Liver (tissue), 9 donors: ENCODE measurements around the gene TRMT61B. TPM values are rescaled to one million over a fixed set of nuclear protein-coding genes. Genes with fewer than 3 reads are reported as not detected.

ENCODE experiments used
- DNase-seq: peaks from one replicate; pipeline ENCODE4 v3.0.0-alpha.2; 2017; ENCODE audit warnings: low spot score
- H3K27ac ChIP-seq, 2 donors: one replicate each; pipeline ENCODE4 v1.7.0; 2013; ENCODE audit warnings: inconsistent platforms in 2 of 2, low read length in 2 of 2, control low read depth in 1 of 2, low read depth in 1 of 2, mild to moderate bottlenecking in 1 of 2
- H3K27me3 ChIP-seq, 4 donors: one replicate each; pipeline versions ENCODE4 v1.6.1 to v1.7.0; 2013; ENCODE audit warnings: low read length in 3 of 4, inconsistent platforms in 1 of 4, mild to moderate bottlenecking in 1 of 4, moderate library complexity in 1 of 4; ENCODE audit not compliant: control insufficient read depth in 4 of 4, insufficient read depth in 4 of 4
- H3K36me3 ChIP-seq, 4 donors: one replicate each; pipeline versions ENCODE4 v1.6.1 to v1.7.0; 2013; ENCODE audit warnings: low read length in 3 of 4, mild to moderate bottlenecking in 3 of 4, low read depth in 1 of 4, moderate library complexity in 1 of 4; ENCODE audit not compliant: control insufficient read depth in 4 of 4, insufficient read depth in 3 of 4
- H3K4me1 ChIP-seq, 4 donors: one replicate each; pipeline versions ENCODE4 v1.6.1 to v1.7.0; 2013; ENCODE audit warnings: low read length in 3 of 4, mild to moderate bottlenecking in 3 of 4, moderate library complexity in 1 of 4; ENCODE audit not compliant: control insufficient read depth in 4 of 4, insufficient read depth in 4 of 4
- H3K4me3 ChIP-seq, 3 donors: one replicate each; pipeline versions ENCODE4 v1.6.1 to v1.7.0; 2013; ENCODE audit warnings: low read length in 3 of 3, control low read depth in 1 of 3, low read depth in 1 of 3, mild to moderate bottlenecking in 1 of 3
- H3K9ac ChIP-seq, 2 donors: one replicate each; pipeline ENCODE4 v1.7.0; 2013; ENCODE audit warnings: low read length in 2 of 2, mild to moderate bottlenecking in 2 of 2, moderate library complexity in 2 of 2, control low read depth in 1 of 2, low read depth in 1 of 2
- H3K9me3 ChIP-seq, 4 donors: one replicate each; pipeline versions ENCODE4 v1.6.1 to v1.7.0; 2013; ENCODE audit warnings: low read length in 3 of 4; ENCODE audit not compliant: control insufficient read depth in 4 of 4
- EGR1 ChIP-seq, 2 donors: IDR thresholded peaks; 2 replicates each; pipeline ENCODE4 v1.6.1; 2016 to 2018; ENCODE audit warnings: antibody characterized with exemption in 2 of 2, low read depth in 2 of 2
- FOXA1 ChIP-seq: IDR thresholded peaks from 2 replicates; pipeline ENCODE4 v1.6.1; 2016; ENCODE audit warnings: antibody characterized with exemption
- FOXA2 ChIP-seq: IDR thresholded peaks from 2 replicates; pipeline ENCODE4 v1.6.1; 2016; ENCODE audit warnings: antibody characterized with exemption
- GABPA ChIP-seq, 2 donors: IDR thresholded peaks in 1 of 2; conservative IDR thresholded peaks in 1 of 2; 2 replicates each; pipeline ENCODE4 v1.6.1; 2016; ENCODE audit warnings: antibody characterized with exemption in 2 of 2, mild to moderate bottlenecking in 1 of 2, moderate library complexity in 1 of 2
- HNF4A ChIP-seq, 2 donors: conservative IDR thresholded peaks; 2 replicates each; pipeline ENCODE4 v1.6.1; 2016; ENCODE audit warnings: antibody characterized with exemption in 2 of 2, mild to moderate bottlenecking in 2 of 2
- JUND ChIP-seq, 2 donors: IDR thresholded peaks; 2 replicates each; pipeline ENCODE4 v1.6.1; 2016; ENCODE audit warnings: antibody characterized with exemption in 2 of 2
- NR2F2 ChIP-seq: IDR thresholded peaks from 2 replicates; pipeline ENCODE4 v1.6.1; 2016; ENCODE audit warnings: antibody characterized with exemption
- RAD21 ChIP-seq, 2 donors: IDR thresholded peaks; 2 replicates each; pipeline ENCODE4 v1.6.1; 2016; ENCODE audit warnings: antibody characterized with exemption in 2 of 2, mild to moderate bottlenecking in 2 of 2
- RXRA ChIP-seq, 2 donors: IDR thresholded peaks; 2 replicates each; pipeline ENCODE4 v1.6.1; 2017 to 2018; ENCODE audit warnings: antibody characterized with exemption in 2 of 2, mild to moderate bottlenecking in 1 of 2
- SP1 ChIP-seq: IDR thresholded peaks from 2 replicates; pipeline ENCODE4 v1.6.1; 2018; ENCODE audit warnings: antibody characterized with exemption, mild to moderate bottlenecking
- YY1 ChIP-seq: IDR thresholded peaks from 2 replicates; pipeline ENCODE4 v1.6.1; 2016; ENCODE audit warnings: antibody characterized with exemption, mild to moderate bottlenecking
- WGBS: extraction: QIAGEN DNeasy Blood & Tissue Kit; methylation state at CpG from one replicate; pipeline ENCODE4 v1.1.7; 2013; 5-methylcytosine and 5-hydroxymethylcytosine counted together
- polyA plus RNA-seq, 2 donors: library from polyadenylated mRNA; stranded (reverse) in 1 of 2; unstranded in 1 of 2; fragments of 200-250 nt in 1 of 2; fragments of >200 nt in 1 of 2; fragmentation: Nextera tagmentation in 1 of 2; extraction: Ambion mirVana in 1 of 2; gene quantifications; one replicate each; pipeline versions ENCODE4 v1.2.1 to v1.2.3, GENCODE V29; 2013 to 2015
- total RNA-seq, 2 donors: library from RNA; depleted of rRNA; stranded (reverse); fragments of >200 nt; gene quantifications; one replicate each; pipeline ENCODE4 v1.2.3, GENCODE V29; 2014
- TF ChIP-seq, protein P1 (sequence below): fragments of 150-350 bp; IDR thresholded peaks from 2 replicates; pipeline ENCODE4 v1.5.1; 2017; ENCODE audit warnings: improper control_type of control experiment, low read depth, low read length; ENCODE audit not compliant: missing input control
- TF ChIP-seq, protein P2 (sequence below): IDR thresholded peaks from 2 replicates; pipeline ENCODE4 v1.6.1; 2016; ENCODE audit warnings: antibody characterized with exemption
- TF ChIP-seq, protein P3 (sequence below): IDR thresholded peaks from 2 replicates; pipeline ENCODE4 v1.6.1; 2016; ENCODE audit warnings: antibody characterized with exemption, mild to moderate bottlenecking
- TF ChIP-seq, protein P4 (sequence below): IDR thresholded peaks from 2 replicates; pipeline ENCODE4 v1.6.1; 2016; ENCODE audit warnings: antibody characterized with exemption
- donor health status: healthy.
- donor health status: healthy.
- donor health status: healthy.
- donor health status: healthy.
- donor health status: healthy.

Gene TRMT61B
- total and polyA plus RNA-seq, 4 donors = 7.6 to 10.6 (median 9.7) TPM

DNA sequence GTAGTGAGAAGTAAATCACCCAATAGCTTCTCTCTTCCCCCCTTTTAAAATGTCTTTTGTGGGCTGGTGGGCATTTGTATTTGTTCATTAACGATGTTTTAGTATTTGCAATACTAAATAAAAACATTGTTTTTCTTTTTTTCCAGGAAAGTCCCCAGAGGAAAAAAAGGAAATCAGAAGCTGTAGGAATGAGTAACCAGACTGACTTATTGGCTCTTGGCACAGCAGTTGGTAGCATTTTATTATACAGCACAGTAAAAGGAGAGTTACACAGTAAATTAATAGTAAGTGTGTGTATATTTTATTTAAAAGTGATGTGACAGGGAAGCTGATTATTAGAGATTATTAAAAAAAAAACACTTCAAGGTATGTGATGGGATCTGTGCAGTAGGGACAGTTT, 31.7 kb upstream of the TRMT61B start:
- Histone ChIP-seq H3K4me3 (no peak overlapping the region), H3K27ac (no peak overlapping the region), H3K9ac (no peak overlapping the region), H3K9me3 (no peaks in the 10 kb centered on the region), H3K4me1 (peaks cover 6 to 34% (median 31%) of the 10 kb centered on the region in 4 donors), H3K36me3 (peaks cover 6 to 21% (median 12%) of the 10 kb centered on the region in 4 donors), H3K27me3 (no peaks in the 10 kb centered on the region)
- WGBS = 85% methylated on average over 1 of the region's 1 CpG
- DNase-seq = no peak
- TF ChIP-seq NR2F2 (no peak), FOXA2 (no peak), YY1 (no peak), FOXA1 (no peak)
- TF ChIP-seq, protein P1, sequence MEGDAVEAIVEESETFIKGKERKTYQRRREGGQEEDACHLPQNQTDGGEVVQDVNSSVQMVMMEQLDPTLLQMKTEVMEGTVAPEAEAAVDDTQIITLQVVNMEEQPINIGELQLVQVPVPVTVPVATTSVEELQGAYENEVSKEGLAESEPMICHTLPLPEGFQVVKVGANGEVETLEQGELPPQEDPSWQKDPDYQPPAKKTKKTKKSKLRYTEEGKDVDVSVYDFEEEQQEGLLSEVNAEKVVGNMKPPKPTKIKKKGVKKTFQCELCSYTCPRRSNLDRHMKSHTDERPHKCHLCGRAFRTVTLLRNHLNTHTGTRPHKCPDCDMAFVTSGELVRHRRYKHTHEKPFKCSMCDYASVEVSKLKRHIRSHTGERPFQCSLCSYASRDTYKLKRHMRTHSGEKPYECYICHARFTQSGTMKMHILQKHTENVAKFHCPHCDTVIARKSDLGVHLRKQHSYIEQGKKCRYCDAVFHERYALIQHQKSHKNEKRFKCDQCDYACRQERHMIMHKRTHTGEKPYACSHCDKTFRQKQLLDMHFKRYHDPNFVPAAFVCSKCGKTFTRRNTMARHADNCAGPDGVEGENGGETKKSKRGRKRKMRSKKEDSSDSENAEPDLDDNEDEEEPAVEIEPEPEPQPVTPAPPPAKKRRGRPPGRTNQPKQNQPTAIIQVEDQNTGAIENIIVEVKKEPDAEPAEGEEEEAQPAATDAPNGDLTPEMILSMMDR = no peak

DNA sequence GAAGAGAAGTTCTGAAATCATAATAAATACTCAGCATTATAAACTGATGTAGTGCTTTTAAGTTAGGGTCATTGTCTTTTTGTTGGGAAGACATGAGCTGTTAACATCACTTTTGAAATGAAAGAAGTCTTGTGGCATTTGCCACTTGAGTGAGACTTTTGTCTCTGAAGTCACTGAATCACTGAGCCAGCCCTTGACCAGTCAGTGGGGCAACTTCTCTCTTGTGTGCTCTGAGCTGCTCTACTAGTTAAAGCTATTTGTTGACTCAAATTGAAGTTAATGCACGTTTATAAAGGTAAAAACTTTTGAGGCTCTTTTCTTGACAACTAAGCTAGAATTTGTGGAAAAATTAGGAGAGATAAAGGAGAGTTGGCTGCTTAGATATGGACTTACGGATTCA, 31.1 kb upstream of the TRMT61B start:
- no peaks in the 10 kb centered on the region for H3K27me3 ChIP-seq
- H3K9me3 ChIP-seq = no peaks in the 10 kb centered on the region
- H3K36me3 ChIP-seq = peaks cover 2 to 15% (median 8%) of the 10 kb centered on the region in 4 donors
- WGBS = 71% methylated on average over 2 of the region's 2 CpGs
- no peak overlapping the region for H3K4me3 ChIP-seq
- DNase-seq = no peak
- TF ChIP-seq FOXA2 (no peak), RXRA (IDR thresholded peaks at IDR 0.05) (no peak), RAD21 (IDR thresholded peaks at IDR 0.05) (no peak), JUND (IDR thresholded peaks at IDR 0.05) (no peak), GABPA (IDR thresholded peaks at IDR 0.05 in 1 of 2, conservative IDR thresholded peaks at IDR 0.05 in 1 of 2) (no peak), EGR1 (IDR thresholded peaks at IDR 0.05; ENCODE audit: low read depth in 2 of 2) (no peak), YY1 (no peak), HNF4A (conservative IDR thresholded peaks at IDR 0.05) (no peak), FOXA1 (no peak), SP1 (no peak), NR2F2 (no peak)
- TF ChIP-seq, protein P2, sequence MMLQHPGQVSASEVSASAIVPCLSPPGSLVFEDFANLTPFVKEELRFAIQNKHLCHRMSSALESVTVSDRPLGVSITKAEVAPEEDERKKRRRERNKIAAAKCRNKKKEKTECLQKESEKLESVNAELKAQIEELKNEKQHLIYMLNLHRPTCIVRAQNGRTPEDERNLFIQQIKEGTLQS = no peak
- TF ChIP-seq, protein P3, sequence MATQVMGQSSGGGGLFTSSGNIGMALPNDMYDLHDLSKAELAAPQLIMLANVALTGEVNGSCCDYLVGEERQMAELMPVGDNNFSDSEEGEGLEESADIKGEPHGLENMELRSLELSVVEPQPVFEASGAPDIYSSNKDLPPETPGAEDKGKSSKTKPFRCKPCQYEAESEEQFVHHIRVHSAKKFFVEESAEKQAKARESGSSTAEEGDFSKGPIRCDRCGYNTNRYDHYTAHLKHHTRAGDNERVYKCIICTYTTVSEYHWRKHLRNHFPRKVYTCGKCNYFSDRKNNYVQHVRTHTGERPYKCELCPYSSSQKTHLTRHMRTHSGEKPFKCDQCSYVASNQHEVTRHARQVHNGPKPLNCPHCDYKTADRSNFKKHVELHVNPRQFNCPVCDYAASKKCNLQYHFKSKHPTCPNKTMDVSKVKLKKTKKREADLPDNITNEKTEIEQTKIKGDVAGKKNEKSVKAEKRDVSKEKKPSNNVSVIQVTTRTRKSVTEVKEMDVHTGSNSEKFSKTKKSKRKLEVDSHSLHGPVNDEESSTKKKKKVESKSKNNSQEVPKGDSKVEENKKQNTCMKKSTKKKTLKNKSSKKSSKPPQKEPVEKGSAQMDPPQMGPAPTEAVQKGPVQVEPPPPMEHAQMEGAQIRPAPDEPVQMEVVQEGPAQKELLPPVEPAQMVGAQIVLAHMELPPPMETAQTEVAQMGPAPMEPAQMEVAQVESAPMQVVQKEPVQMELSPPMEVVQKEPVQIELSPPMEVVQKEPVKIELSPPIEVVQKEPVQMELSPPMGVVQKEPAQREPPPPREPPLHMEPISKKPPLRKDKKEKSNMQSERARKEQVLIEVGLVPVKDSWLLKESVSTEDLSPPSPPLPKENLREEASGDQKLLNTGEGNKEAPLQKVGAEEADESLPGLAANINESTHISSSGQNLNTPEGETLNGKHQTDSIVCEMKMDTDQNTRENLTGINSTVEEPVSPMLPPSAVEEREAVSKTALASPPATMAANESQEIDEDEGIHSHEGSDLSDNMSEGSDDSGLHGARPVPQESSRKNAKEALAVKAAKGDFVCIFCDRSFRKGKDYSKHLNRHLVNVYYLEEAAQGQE = no peak
- TF ChIP-seq, protein P4, sequence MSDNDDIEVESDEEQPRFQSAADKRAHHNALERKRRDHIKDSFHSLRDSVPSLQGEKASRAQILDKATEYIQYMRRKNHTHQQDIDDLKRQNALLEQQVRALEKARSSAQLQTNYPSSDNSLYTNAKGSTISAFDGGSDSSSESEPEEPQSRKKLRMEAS = no peak
- no peak overlapping the region for H3K27ac ChIP-seq
- H3K9ac ChIP-seq = no peak overlapping the region
- peaks cover 6 to 41% (median 37%) of the 10 kb centered on the region in 4 donors for H3K4me1 ChIP-seq
